UCSD-AML1 (cell line): ENCODE data around the gene CEND1.

Source experiments
- DNase-seq: peaks from one replicate; lab custom pipeline; 2025; ENCODE audit not compliant: unreplicated experiment; lab: John Stamatoyannopoulos, UW

The CEND1 gene

DNA sequence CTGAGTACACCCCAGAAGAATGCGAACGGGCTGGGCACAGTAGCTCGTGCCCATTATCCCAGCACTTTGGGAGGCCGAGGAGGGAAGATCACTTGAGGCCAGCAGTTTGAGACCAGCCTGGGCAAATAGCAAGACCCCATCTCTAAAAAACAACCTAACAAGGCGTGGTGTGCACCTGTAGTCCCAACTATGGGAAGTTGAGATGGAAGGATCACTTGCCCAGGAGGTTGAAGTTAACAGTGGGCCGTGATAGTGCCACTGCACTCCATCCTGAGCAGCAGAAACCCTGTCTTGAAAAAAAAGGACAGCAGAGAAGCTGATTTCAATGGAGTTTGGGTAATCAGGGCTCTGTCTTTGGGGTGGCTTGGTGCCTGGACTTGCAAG is 23.2 kb upstream of the CEND1 start:
- no peak for DNase-seq

DNA sequence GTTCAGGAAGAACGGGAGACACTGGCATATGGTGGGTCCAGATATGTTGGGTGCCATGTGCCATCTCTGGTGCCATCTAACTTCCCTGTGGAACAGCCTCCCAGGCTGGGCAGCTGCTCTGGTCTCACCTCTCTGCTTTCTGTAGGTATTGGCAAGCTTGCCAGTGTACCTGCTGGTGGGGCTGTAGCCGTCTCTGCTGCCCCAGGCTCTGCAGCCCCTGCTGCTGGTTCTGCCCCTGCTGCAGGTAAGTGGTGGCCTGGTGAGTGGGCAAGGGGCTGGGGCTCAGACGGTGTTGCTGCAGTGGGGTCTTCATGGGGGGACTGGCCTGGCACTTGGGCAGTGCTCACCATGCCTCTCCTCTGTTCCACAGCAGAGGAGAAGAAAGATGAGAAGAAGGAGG is 22.5 kb upstream of the CEND1 start:
- DNase-seq = no peak

- DNase-seq = peak; percentile 29
Measured at GRCh38 chr11:811446-812245, 21.8 kb upstream of the CEND1 start.

DNA sequence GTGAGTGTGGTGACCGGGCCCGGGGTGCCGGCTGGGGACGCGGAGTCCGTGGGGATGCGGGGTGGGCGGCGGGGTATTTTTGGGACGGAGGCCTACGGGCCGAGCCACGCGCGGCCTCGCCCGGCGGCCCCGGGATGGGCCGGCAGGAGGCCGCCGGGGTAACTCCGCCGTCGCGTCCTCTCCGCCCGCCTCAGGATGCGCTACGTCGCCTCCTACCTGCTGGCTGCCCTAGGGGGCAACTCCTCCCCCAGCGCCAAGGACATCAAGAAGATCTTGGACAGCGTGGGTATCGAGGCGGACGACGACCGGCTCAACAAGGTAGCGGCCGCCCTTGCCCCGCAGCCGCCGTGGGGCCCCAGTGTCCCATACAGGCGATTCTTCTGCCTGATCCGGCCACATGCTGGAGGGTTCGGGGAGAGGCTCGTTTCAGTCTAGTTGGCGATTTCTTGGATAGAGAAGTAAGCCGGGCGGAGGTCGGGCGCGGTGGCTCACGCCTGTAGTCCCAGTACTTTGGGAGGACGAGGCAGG is 20.2 kb upstream of the CEND1 start:
- no peak for DNase-seq

DNA sequence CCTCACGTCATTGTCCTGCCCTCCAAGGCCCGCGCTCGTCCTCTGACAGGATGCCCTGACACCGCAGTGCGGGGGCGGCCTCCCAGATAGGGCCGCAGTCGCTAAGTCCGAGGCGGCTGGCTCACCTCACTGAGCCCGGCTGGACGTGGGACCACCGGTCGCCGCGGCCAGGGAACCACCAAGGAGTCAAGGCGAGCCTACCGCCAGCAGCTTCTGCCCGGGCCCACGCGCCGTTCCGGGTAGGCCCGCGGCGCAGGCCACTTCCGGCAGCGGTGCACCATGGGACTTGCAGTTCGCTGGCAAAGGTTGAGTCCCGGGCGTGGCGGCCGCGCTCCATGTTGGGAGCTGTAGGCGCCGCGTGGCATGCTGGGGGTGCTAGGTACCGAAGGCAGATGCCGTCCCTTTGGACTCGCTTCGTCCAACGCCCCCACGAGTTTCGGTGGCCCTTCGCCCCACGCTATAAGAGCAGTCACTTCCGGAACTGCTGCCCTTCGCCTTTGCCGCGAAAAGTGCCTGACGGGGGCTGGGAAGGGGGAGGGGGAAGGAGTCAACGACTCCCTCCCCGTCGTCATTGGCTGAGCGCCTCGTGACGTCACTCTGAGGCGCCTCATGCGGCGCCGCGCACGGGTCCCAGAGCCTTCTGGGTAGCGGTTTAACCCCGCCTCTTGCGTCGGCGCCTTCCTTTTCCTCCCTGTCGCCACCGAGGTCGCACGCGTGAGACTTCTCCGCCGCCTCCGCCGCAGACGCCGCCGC is 19.6 kb upstream of the CEND1 start, which contains the start of gene RPLP2:
Gene RPLP2 (plus strand): TSS at position 681 of the 753 bp plus-strand sequence. CDS start 268 bp downstream, outside the sequence.
- peak; percentile 98 for DNase-seq

DNA sequence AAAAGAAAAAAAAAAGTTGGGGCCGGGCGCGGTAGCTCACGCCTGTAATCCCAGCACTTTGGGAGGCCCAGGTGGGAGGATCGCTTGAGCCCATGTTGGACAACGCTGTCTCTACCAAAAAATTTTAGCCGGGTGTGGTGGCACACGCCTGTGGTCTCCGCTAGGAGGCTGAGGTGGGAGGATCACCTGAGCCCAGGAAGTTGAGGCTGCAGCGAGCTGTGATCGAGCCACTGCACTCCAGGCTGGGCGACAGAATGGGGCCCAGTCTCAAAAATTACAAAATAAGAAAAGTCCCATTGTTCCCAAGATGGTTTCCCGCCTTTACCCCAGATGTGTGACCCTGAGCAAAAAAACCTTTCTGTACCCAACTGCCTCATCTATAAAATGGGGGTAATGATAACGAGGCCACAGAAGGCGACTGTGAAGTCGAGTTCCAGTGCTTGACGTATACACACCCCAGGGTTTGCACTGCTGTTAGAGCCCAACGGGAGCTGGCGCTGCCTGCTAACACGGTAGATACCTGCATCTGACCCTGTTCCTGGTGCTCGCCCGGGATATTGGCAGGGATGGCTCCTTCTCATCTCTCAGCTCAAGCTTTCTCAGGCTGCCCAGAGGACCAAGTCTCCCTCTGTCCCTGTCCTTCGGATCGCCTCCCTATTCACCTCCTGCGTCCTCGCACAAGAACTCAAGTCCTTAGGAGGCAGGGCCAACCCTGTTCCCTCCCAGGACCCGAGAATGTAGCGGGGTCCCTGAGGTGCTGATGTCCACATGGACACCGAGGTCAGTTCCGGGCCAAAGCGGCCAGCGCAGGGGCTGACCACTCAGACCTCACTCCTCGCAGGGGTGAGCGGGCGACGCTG is 18.8 kb upstream of the CEND1 start:
- DNase-seq = no peak

DNA sequence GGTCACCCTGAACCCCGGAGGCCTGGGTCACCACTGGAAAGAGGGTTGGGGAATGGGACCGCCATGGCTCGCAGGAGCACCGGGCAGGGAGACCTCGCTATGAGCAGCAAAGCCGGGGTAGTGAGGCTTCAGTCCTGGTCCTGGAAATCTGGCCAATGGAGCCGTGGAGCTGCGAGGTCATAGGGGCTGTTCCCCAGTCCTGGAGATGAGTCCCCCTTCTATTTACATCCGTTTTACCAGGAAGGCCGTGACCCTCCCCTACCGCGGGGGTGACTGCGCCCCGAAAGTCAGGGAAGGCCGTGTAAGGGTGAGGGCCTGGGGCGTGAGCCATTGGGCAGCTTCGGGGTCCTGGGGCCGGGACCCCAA is 14.7 kb upstream of the CEND1 start:
- DNase-seq = no peak

DNA sequence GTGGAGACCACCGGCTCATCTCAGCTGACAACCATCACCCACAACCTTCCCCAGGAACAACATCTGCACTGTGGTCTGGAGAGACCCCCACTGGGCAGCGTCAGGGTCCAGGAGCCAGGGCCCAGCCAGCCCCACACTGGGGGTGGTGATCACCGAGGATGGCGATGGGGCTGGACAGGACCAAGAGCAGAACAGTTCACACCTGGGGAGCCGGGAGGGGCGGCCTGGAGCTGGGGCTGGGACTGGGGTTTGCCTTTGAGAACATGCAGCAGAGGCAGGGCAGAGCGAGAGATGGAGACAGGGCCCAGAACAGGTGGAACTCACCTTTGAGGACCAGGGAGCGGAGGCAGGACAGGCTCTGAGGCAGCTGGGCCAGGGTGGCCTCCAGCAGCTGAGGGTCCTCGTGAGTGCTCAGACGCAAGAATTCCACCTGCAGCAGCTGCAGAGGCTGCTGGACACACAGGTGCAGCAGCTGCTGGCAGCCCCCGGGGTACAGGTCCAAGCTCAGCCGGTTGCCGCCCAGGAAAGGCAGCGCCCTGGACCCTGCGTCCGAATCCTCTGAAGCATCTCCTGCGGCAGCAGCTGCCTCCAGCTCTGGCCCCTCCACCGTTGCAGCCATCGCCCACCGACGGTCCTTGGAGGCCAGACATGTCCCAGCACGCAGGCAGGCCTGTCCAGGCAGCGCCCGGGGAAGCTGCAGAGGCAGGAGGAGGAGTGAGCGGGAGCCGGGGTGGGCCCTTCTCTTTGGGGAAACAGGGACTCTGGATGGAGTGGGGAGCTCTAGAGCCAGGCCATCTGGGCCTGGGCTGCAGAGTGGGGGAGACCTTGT is 14.1 kb upstream of the CEND1 start:
- no peak for DNase-seq

- DNase-seq = no peak
Measured at GRCh38 chr11:803467-803742, 13.5 kb upstream of the CEND1 start.

GRCh38 chr11:802693-803466 is 13.0 kb upstream of the CEND1 start:
- no peak for DNase-seq

GRCh38 chr11:802018-802617 is 12.2 kb upstream of the CEND1 start:
- no peak for DNase-seq

DNA sequence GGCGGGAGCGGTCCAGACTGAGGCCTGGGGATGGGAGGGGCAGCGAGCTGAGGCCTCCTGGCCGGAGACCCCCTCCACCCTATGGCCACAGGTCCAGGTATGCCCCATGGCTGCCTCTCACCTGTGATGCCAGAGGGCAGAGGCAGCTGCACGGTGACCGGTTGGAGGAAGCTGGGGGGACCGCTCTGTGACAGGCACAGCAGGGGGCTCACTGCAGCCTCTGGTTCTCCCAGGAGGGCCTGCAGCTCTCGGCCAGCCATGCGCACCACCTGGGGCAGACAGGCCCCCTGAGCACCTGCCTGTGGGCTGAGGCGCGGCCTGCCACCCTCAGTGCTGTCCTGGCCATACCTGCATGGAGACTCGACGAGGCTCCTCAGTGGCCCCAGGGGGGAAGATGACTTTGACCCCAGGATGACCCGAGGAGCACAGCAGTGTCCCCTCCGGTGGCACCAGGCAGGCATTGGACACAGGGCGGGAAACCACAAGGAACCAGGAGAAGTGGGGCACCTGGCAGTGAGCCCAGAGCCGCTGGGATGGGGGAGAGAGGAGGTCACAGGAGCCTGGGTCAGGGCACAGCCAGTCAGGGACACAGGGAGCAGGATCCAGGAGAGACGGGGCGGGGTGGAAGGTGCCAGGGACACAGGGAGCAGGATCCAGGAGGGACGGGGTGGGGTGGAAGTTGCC is 11.3 kb upstream of the CEND1 start:
- DNase-seq = no peak

DNA sequence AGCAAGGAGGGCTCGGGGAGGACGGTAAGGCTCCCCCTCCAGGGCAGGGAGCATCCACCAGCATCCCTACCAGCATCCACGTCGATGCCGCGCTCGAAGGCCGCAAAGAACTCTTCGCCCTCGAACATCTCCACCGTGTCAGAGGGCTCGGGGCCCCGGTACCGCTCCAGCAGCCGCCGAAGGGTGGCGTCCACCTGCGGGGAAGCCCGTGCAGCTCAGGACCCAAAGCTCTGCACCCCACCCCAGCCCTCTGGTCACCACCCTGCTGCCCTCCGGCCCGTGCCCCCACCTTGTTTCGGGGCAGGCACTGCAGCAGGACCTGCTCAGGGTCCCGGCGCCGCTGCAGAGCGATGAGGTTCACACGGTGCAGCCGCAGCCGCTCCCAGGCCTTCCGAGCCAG is 10.6 kb upstream of the CEND1 start:
- no peak for DNase-seq

DNA sequence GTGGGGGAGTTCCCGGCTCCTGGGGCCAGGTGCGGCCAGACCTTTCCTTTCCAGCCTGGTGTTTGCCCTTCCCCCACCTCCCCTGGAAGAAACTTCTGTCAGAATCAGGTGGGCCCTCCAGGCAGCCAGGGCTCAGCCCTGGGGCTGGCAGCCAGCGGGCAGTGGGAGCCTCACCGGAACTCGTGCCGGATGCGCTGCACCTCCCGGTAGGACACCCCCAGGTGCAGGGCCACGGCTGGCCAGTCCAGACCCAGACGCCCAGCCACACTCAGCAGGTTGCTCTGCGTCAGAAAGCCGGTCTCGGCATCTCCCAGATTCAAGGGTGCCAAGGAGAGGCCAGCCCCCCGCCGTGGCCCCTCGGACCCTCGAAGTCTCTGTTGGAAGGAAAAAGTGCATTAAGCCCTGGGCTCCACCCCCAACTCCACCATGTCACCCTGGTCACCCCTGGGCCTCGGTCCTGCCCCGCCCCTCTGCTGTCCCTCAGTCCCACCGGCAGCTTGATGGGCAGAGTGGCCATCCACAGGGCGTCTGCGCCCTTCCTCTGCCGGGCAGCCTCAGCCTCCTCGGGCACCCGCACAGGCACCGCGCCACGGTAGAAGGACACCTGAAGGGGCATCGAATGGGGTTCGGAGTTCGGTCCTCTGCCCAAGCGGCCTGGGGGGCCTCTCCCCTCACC is 9.9 kb upstream of the CEND1 start:
- no peak for DNase-seq

DNA sequence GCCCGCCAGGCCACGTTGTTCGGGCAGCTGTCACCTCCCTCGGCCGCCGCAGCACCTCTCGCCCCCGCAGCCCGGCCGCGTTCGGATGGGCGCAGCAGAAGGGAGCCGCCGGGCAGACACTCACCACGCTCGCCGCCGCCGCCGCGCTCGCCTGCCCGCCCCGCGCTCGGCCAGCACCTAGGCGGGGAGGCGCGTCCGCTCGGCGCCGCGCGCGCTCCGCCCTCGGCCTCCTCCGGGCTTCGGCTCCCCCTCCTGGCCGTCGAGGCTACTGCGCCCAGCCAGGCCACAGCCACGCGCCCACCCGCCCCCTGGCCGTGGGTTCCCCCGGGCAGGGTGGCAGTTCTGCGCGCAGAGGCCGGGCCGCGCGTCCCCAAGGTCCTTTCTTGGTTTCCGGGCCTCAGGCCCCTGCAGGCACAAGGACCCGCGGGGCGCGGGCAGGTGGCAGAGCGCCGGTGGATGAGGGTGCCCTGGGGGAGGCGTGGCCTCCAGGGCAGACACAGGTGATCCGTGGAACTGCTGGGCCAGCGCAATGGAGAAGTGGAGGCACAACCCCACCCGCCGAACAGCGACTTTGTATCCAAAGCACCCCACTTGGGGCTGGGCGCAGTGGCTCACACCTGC is 8.3 kb upstream of the CEND1 start, which contains the start of gene SLC25A22:
Gene SLC25A22 (minus strand): TSS at position 189 of the 621 bp plus-strand sequence. CDS start 3,275 bp downstream, outside the sequence.
- peak; percentile 83 for DNase-seq

DNA sequence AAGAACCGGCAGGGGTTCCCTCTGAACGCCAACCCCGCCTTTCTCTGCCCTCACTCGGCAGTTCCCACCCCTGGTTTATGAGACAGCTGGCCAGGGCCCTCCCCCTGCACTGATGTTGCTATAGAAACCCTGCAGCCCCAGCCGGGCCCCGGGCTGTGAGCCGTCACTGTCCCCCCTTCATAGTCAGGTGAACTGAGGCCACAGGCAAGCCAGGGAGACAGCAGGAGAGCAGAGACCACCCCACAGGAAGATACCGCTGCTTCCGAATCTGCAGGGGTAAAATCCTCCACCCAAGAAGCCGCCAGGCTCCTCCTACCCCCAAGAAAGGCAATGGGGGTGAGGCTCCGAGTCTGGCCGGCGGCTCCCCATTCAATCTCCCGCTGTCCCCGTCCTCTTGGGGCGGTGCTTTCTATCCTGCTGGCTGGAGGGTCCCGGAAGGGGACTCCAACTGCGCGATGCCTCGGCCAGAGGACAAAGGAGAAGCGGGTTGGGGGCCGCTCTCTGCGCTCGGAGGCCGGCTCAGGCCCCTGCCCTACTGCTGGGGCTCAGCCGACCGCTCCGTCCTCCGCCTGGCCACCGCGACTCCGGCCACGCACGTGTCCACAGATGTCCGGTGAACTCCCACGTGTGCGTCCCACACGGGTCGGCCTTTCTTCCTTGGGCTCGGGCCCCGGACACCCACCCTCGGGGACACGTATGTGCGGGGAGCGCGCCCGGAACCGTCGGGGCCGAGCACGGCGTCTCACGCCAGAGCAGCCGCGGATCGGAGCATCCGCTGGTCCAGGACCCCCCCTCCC is 7.6 kb upstream of the CEND1 start:
- DNase-seq = peak; percentile 77
